OCI-LY1 (cell line): ENCODE measurements around the gene KNG1.
"Not testable (repeated sequence)": the region's sequence is repeated elsewhere in the genome, so short reads cannot be mapped to it uniquely, and the experiment has no call there.

Experiments
- H2AFZ ChIP-seq: fragments of 200-600 bp; sonication (generic), shearing (Covaris generic); 2 replicates; pipeline ENCODE4 v1.6.0; 2014; ENCODE audit warnings: antibody characterized with exemption, mild to moderate bottlenecking, low read length
- H3F3A ChIP-seq: fragments of 200-600 bp; sonication (generic), shearing (Covaris generic); 2 replicates; pipeline ENCODE4 v1.6.0; 2014; ENCODE audit warnings: mild to moderate bottlenecking, antibody characterized with exemption, low read length, moderate library complexity; ENCODE audit not compliant: insufficient read depth
- H3K27ac ChIP-seq: fragments of 200-600 bp; sonication (generic); 2 replicates; pipeline ENCODE4 v1.5.1; 2014; ENCODE audit warnings: low read length, mixed run types, mild to moderate bottlenecking, low read depth; ENCODE audit not compliant: poor library complexity, severe bottlenecking
- H3K27me3 ChIP-seq: fragments of 200-600 bp; sonication (generic); 2 replicates; pipeline ENCODE4 v1.6.0; 2014; ENCODE audit warnings: antibody characterized with exemption, mild to moderate bottlenecking, low read length, moderate library complexity; ENCODE audit not compliant: insufficient read depth
- H3K36me3 ChIP-seq: fragments of 200-600 bp; sonication (generic); 2 replicates; pipeline ENCODE4 v1.6.1; 2014; ENCODE audit warnings: mild to moderate bottlenecking, antibody characterized with exemption, low read length, moderate library complexity, mixed read lengths; ENCODE audit not compliant: insufficient read depth
- H3K4me1 ChIP-seq: fragments of 200-600 bp; sonication (generic); 2 replicates; pipeline ENCODE4 v1.5.1; 2014; ENCODE audit warnings: mild to moderate bottlenecking, low read length, moderate library complexity; ENCODE audit not compliant: insufficient read depth, severe bottlenecking
- H3K4me2 ChIP-seq: fragments of 200-600 bp; sonication (generic), shearing (Covaris generic); 2 replicates; pipeline ENCODE4 v1.6.1; 2014; ENCODE audit warnings: low read length
- H3K4me3 ChIP-seq: fragments of 200-600 bp; sonication (generic); 2 replicates; pipeline ENCODE4 v1.5.1; 2014; ENCODE audit warnings: low read length, low read depth, mild to moderate bottlenecking, mixed read lengths; ENCODE audit not compliant: poor library complexity, severe bottlenecking
- H3K79me2 ChIP-seq: fragments of 200-600 bp; shearing (Covaris generic); 2 replicates; pipeline ENCODE4 v1.6.1; 2016; ENCODE audit warnings: mixed run types, low read length, mixed read lengths; ENCODE audit not compliant: insufficient read depth
- H3K9ac ChIP-seq: fragments of 200-600 bp; sonication (generic), shearing (Covaris generic); 2 replicates; pipeline ENCODE4 v1.6.1; 2014; ENCODE audit warnings: mild to moderate bottlenecking, low read length, mixed read lengths
- H3K9me2 ChIP-seq: fragments of 200-600 bp; sonication (generic), shearing (Covaris generic); 2 replicates; pipeline ENCODE4 v1.6.1; 2014; ENCODE audit warnings: low read depth, mild to moderate bottlenecking, low read length, mixed read lengths
- H3K9me3 ChIP-seq: fragments of 200-600 bp; shearing (Covaris generic); 2 replicates; pipeline ENCODE4 v1.6.1; 2014; ENCODE audit warnings: low read length, mixed read lengths
- H4K20me1 ChIP-seq: fragments of 200-600 bp; sonication (generic), shearing (Covaris generic); 2 replicates; pipeline ENCODE4 v1.6.0; 2016; ENCODE audit warnings: mild to moderate bottlenecking, low read length; ENCODE audit not compliant: insufficient read depth
- EZH2 ChIP-seq: fragments of 200-600 bp; sonication (generic), shearing (Covaris generic); IDR thresholded peaks from 2 replicates; pipeline ENCODE4 v1.8.0; 2017; ENCODE audit warnings: borderline replicate concordance, mixed run types, mild to moderate bottlenecking, antibody characterized with exemption, low read length, moderate library complexity, mixed read lengths
- TF ChIP-seq, protein P1 (sequence below): fragments of 200-600 bp; sonication (generic), shearing (Covaris generic); IDR thresholded peaks from 2 replicates; pipeline ENCODE4 v1.5.1; 2017; ENCODE audit warnings: mild to moderate bottlenecking, antibody characterized with exemption, low read length, moderate library complexity, mixed read lengths

Gene KNG1

DNA sequence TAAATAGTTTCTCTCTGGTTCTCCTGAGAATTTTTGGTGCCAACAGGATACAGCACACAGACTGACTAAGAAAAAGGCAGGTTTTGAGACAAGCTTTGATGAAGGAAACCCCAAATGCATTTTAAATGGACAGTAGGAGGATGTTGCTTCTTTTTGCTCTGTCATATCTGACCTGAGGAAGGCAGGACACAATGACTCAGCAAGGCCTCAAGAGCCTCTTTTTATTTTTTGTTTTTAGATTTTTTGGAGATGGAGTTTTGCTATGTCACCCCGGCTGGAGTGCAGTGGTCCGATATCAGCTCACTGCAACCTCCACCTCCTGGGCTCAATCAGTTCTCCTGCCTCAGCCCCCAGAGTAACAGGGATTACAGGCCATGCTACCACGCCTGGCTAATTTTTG lies 16.9 kb upstream of the KNG1 start:
- no peak overlapping the region for H3K27ac ChIP-seq
- no peaks in the 10 kb centered on the region for H3F3A ChIP-seq
- H2AFZ ChIP-seq: no peak overlapping the region
- no peak overlapping the region for H3K4me2 ChIP-seq
- H3K9ac ChIP-seq: no peak overlapping the region
- H3K27me3 ChIP-seq: no peaks in the 10 kb centered on the region; the same call in 1 of the 2 replicates
- H3K4me3 ChIP-seq: no peak overlapping the region
- H3K9me3 ChIP-seq: no peaks in the 10 kb centered on the region
- no peak for TF ChIP-seq EZH2
- TF ChIP-seq, protein P1, sequence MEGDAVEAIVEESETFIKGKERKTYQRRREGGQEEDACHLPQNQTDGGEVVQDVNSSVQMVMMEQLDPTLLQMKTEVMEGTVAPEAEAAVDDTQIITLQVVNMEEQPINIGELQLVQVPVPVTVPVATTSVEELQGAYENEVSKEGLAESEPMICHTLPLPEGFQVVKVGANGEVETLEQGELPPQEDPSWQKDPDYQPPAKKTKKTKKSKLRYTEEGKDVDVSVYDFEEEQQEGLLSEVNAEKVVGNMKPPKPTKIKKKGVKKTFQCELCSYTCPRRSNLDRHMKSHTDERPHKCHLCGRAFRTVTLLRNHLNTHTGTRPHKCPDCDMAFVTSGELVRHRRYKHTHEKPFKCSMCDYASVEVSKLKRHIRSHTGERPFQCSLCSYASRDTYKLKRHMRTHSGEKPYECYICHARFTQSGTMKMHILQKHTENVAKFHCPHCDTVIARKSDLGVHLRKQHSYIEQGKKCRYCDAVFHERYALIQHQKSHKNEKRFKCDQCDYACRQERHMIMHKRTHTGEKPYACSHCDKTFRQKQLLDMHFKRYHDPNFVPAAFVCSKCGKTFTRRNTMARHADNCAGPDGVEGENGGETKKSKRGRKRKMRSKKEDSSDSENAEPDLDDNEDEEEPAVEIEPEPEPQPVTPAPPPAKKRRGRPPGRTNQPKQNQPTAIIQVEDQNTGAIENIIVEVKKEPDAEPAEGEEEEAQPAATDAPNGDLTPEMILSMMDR: no peak
- no peaks in the 10 kb centered on the region for H3K4me1 ChIP-seq
- no peaks in the 10 kb centered on the region for H4K20me1 ChIP-seq
- H3K9me2 ChIP-seq: no peaks in the 10 kb centered on the region
- H3K36me3 ChIP-seq: no peaks in the 10 kb centered on the region
- H3K79me2 ChIP-seq: no peaks in the 10 kb centered on the region

DNA sequence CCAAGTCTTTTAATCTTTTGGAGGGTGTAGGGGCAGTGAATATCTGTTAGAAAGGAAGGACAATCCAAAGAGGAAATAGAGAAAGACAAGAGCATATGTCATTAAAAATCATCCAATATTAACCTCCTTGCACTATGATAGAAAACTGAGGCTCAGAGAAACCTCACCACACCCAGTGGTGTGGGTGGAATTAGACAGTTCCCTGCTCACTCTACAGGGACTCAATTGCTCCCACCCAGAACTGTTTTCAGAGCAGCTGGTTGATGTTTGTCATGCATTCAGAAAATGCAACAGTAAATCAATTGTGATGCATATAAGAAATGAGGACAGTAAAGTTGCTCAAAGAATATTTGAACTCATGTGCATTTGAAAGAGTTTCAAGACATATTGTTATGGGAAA lies 14.7 kb upstream of the KNG1 start:
- not testable (repeated sequence) for H3K27ac ChIP-seq, H3K79me2 ChIP-seq, H3K9me3 ChIP-seq, H2AFZ ChIP-seq, H3K9ac ChIP-seq, H3K4me2 ChIP-seq, H3K4me1 ChIP-seq, H4K20me1 ChIP-seq, H3F3A ChIP-seq, H3K27me3 ChIP-seq, H3K36me3 ChIP-seq, H3K4me3 ChIP-seq, H3K9me2 ChIP-seq

DNA sequence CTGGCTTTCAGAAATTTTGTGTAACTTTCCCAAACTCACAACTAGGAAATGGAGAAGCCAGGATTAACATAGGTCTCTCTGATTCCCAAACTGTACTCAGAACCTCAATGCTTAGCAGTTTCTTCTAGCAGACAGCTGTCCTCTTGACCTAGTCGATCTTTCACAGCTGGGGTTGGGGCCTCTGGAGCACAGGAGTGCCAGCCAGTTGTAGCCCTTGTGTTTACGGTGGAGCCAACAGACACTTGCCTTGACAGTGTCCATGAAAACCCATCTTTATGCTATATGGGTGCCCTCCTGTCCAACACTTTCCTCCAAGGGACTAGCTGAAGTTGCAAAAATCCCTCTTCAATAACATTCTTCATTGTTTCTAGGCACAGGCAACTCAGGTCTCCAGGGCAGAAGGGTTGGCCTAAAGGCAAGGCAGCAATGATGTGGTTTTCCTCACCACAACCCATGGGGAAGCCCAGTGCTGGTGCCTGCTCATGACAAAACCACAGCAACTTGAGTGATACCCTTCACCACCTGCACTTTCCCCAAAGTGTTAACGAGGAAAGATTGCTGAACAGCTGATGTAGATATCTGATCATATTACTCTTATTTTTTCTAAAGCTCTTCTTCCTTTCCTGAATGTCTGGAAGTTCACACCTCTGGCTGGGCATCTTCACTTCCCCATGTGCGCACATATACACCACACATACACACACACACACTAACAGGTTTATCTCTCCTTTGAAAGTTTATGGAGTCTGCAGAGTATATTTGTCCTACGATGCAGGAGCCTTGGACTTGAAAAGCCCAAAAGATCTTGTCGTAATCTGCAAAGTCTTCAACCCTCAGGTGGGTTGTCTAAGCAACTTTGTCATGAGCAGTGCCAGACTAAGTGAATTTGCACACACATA lies 11.0 kb upstream of the KNG1 start:
- H3K4me1 ChIP-seq: no peaks in the 10 kb centered on the region
- no peaks in the 10 kb centered on the region for H3K36me3 ChIP-seq
- H3K4me3 ChIP-seq: no peak overlapping the region
- H2AFZ ChIP-seq: no peak overlapping the region
- H3K79me2 ChIP-seq: no peaks in the 10 kb centered on the region
- no peaks in the 10 kb centered on the region for H3K9me2 ChIP-seq
- no peaks in the 10 kb centered on the region for H3K9me3 ChIP-seq
- TF ChIP-seq, protein P1: no peak
- no peak for TF ChIP-seq EZH2
- H3K4me2 ChIP-seq: no peak overlapping the region
- H3K27me3 ChIP-seq: peaks cover 4% of the 10 kb centered on the region; the same call in 1 of the 2 replicates
- no peak overlapping the region for H3K9ac ChIP-seq
- H3K27ac ChIP-seq: no peak overlapping the region
- H4K20me1 ChIP-seq: no peaks in the 10 kb centered on the region
- no peaks in the 10 kb centered on the region for H3F3A ChIP-seq
